ENCODE data around the gene TENM4.
"Not testable (repeated sequence)": the region's sequence is repeated elsewhere in the genome, so short reads cannot be mapped to it uniquely, and the experiment has no call there.

TENM4 gene

DNA sequence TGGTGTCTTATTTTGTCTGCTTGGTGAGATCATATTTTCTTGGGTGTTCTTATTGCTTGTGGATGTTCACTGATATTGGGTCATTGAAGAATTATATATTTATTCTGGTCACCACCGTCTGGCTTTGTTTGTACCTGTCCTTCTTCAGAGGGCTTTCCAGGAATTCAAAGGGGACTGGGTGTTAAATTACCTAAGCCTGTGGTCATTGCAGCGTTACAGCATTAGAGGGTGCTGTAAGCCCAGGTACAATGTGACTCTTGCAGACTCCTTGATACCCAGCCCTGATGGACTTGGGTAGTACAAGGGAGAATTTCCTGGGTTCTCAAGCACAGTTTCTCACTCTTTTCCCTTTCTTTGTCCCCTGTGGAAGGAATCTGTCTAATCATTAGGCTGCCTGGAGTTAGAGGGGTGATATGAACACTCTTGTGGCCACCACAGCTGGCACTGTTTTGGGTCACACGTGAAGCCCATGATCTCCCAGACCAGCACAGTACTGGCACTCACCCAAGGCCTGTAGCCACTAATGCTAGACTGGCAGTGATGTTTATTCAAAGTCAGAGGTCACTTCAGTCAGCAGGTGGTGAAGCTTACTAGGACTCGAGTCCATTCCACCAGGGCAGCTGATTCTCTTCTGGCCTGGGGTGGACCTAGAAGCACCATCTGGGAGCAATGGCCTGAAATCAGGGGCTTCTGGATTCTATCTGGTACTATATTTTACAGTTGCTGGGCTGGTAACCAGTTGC lies 810.1 kb downstream of the TENM4 start:
- ATAC-seq (replicated peaks) (no peak), DNase-seq (no peak)
- no peak overlapping the region for H3K27ac Mint-ChIP-seq
- no peaks in the 10 kb centered on the region for H3K36me3 Mint-ChIP-seq (ENCODE audit: insufficient read depth)
- no peaks in the 10 kb centered on the region for H3K4me1 Mint-ChIP-seq (ENCODE audit: low read depth in 2 of 2)
- H3K4me3 Mint-ChIP-seq, result no peak overlapping the region
- H3K27me3 Mint-ChIP-seq, result peaks cover 30 to 34% of the 10 kb centered on the region in 2 donors
- peaks cover 0 to 8% of the 10 kb centered on the region in 2 donors for H3K9me3 Mint-ChIP-seq

DNA sequence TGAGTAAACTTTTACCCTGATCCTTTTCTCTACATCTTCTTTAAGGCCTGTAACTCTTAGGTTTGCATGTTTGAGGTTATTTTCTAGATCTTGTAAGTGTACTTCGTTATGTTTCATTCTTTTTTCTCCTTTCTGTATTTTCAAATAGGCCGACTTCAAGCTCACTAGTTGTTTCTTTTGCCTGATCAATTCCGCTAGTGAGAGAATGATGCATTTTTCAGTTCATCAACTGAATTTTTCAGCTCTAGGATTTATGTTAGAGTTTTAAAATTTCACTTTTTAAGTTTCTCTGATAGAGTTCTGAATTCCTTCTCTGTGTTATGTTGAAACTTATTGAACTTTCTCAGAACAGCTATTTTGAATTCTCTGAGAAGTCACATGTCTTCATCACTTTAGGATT lies 810.7 kb downstream of the TENM4 start:
- no peak for DNase-seq
- no peak overlapping the region for H3K4me3 Mint-ChIP-seq
- H3K9me3 Mint-ChIP-seq, result peaks cover 0 to 8% of the 10 kb centered on the region in 2 donors
- no peaks in the 10 kb centered on the region for H3K36me3 Mint-ChIP-seq (ENCODE audit: insufficient read depth)
- H3K27me3 Mint-ChIP-seq, result peaks cover 26 to 29% of the 10 kb centered on the region in 2 donors
- ATAC-seq (replicated peaks), result no peak
- H3K27ac Mint-ChIP-seq, result no peak overlapping the region
- H3K4me1 Mint-ChIP-seq (ENCODE audit: low read depth in 2 of 2), result no peaks in the 10 kb centered on the region

DNA sequence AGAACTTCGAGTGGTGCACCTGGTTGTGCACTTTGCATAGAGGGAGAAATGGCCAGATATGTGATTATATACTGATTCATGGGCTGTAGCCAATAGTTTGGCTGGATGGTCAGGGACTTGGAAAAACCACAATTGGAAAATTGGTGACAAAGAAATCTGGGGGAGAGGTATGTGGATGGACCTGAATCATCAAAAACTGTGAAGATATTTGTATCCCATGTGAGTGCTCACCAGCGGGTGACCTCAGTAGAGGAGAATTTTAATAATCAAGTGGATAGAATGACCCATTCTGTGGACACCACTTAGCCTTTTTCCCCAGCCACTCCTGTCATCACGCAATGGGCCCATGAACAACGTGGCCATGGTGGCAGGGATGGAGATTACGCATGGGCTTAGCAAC lies 818.2 kb downstream of the TENM4 start:
- ATAC-seq (replicated peaks) (no peak), DNase-seq (no peak)
- Mint-ChIP-seq H3K36me3 (ENCODE audit: insufficient read depth) (no peaks in the 10 kb centered on the region), H3K9me3 (peaks cover 6 to 12% of the 10 kb centered on the region in 2 donors), H3K4me3 (no peak overlapping the region), H3K27me3 (peaks cover 16 to 39% of the 10 kb centered on the region in 2 donors), H3K4me1 (ENCODE audit: low read depth in 2 of 2) (no peaks in the 10 kb centered on the region), H3K27ac (no peak overlapping the region)

DNA sequence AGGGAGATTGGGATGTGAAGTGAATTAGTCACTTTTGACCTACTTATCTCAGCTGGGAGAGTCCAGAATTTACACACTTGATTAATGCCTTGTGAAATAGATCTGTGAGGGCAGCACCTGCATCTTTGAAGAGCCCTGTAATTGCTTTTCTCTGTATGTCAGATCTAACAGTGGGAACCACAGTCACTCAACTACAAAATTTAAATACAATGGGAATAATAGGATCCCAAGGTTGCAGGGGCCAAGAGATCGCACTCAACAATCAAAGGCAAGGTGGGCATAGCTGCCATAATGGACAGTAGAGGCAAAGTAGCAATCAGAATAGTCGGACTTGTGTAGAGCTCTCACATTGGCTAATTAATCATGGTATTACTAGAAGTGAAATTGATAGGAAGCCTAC lies 820.7 kb downstream of the TENM4 start:
- H3K36me3 Mint-ChIP-seq (ENCODE audit: insufficient read depth), result no peaks in the 10 kb centered on the region
- no peak overlapping the region for H3K27ac Mint-ChIP-seq
- no peak for ATAC-seq (replicated peaks)
- no peak overlapping the region for H3K4me3 Mint-ChIP-seq
- no peak for DNase-seq
- peaks cover 9 to 39% of the 10 kb centered on the region in 2 donors for H3K27me3 Mint-ChIP-seq
- H3K9me3 Mint-ChIP-seq, result peaks cover 6 to 12% of the 10 kb centered on the region in 2 donors
- no peaks in the 10 kb centered on the region for H3K4me1 Mint-ChIP-seq (ENCODE audit: low read depth in 2 of 2)

DNA sequence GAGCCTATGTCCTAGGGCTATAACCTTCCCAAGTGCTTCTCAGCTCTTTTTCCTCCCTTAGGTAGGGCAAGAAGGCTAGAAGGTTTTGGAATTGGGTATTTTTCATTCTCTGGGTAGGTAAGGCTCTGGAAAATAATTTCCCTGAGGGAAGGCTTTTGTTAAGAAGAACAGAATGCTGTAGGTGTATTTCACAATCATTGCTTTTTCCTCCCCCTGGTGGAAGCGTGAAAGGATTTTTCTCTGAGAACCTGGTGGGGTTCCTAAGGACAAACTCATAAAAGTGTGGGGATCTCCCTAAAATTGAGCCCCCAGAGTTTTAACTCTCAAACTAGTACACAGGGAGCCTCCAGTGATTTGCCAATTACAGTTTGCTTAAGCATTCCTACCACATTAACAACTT lies 825.1 kb downstream of the TENM4 start:
- Mint-ChIP-seq H3K27me3 (peaks cover 20 to 42% of the 10 kb centered on the region in 2 donors), H3K4me3 (no peak overlapping the region), H3K36me3 (ENCODE audit: insufficient read depth) (no peaks in the 10 kb centered on the region), H3K4me1 (ENCODE audit: low read depth in 2 of 2) (no peaks in the 10 kb centered on the region), H3K27ac (no peak overlapping the region), H3K9me3 (peaks cover 6 to 12% of the 10 kb centered on the region in 2 donors)
- no peak for DNase-seq
- ATAC-seq (replicated peaks), result no peak

DNA sequence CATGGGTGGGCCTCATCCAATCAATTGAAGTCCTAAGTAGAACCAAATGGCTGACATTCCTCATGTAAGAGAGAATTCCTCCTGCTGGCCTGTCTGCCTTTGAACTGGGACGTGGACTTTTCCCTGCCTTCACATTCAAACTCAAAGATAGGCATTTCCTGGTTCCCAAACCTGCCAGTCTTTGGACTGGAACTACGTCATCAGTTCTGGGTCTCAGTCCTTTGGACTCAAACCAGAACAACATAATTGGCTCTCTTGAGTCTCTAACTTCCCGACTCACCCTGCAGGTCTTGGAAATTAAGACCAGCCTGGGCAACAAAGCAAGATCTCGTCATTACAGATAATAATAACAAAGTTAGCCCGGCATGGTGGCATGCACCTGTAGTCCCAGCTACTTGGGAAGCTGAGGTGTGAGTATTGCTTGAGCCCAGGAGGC lies 827.4 kb downstream of the TENM4 start:
- DNase-seq, result no peak
- Mint-ChIP-seq H3K27me3 (peaks cover 20 to 35% of the 10 kb centered on the region in 2 donors), H3K4me1 (ENCODE audit: low read depth in 2 of 2) (no peaks in the 10 kb centered on the region), H3K9me3 (no peaks in the 10 kb centered on the region), H3K27ac (no peak overlapping the region), H3K4me3 (no peak overlapping the region), H3K36me3 (ENCODE audit: insufficient read depth) (no peaks in the 10 kb centered on the region)
- no peak for ATAC-seq (replicated peaks)

DNA sequence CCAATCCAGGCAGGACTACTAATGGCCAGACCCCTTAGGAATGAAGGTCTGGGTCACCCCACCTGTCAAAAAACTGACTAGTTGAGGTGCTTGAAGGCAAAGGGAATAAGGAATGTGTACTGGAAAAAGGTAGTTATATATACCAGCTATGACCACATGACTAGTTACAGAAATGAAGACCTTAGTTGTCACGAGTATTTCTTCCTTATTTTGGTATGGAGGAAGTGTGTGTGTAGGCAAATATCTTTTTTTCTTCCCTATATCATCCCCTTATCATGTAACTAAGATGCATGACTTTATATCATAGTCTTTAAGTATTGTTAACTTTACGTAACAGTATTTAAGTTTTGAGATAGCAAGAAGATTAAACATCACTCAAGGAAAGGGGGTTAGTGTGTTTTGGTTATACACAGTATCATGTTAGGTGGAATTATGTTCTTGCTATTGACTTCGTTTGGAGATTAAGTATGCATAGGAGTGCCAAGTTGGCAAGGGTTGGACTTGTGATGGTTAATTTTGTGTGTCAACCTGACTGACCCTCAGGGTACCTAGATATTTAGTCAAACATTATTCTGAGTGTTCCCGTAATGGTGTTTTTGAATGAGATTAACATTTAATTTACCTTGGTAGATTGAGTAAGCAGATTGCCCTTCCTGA lies 828.0 kb downstream of the TENM4 start:
- no peak for ATAC-seq (replicated peaks)
- H3K36me3 Mint-ChIP-seq (ENCODE audit: insufficient read depth), result no peaks in the 10 kb centered on the region

DNA sequence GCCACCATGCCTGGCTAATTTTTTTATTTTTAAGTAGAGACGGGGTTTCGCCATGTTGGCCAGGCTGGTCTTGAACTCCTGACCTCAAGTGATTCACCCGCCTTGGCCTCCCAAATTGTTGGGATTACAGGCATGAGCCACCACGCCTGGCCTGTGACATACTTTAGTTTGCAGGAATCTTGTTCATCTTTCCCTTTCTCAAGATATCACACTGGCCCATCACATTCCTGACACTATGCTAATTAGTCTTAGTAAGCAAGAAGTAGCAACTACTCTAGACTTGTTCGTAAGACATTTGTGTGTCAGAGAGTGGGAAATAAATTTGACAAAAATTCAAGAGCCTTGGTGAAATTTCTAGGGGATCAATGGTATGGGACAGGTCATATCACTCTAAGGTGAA lies 831.5 kb downstream of the TENM4 start:
- H3K27me3 Mint-ChIP-seq, result peaks cover 25 to 36% of the 10 kb centered on the region in 2 donors
- ATAC-seq (replicated peaks); H3K27ac Mint-ChIP-seq; H3K4me1 Mint-ChIP-seq (ENCODE audit: low read depth in 2 of 2); DNase-seq; H3K4me3 Mint-ChIP-seq; H3K36me3 Mint-ChIP-seq (ENCODE audit: insufficient read depth); H3K9me3 Mint-ChIP-seq: not testable (repeated sequence)

More for the DNA sequence above, 828.0 kb downstream of the TENM4 start:
- Mint-ChIP-seq H3K9me3 (no peaks in the 10 kb centered on the region), H3K27ac (no peak overlapping the region), H3K4me1 (ENCODE audit: low read depth in 2 of 2) (no peaks in the 10 kb centered on the region), H3K27me3 (peaks cover 20 to 29% of the 10 kb centered on the region in 2 donors), H3K4me3 (no peak overlapping the region)
- DNase-seq, result no peak

DNA sequence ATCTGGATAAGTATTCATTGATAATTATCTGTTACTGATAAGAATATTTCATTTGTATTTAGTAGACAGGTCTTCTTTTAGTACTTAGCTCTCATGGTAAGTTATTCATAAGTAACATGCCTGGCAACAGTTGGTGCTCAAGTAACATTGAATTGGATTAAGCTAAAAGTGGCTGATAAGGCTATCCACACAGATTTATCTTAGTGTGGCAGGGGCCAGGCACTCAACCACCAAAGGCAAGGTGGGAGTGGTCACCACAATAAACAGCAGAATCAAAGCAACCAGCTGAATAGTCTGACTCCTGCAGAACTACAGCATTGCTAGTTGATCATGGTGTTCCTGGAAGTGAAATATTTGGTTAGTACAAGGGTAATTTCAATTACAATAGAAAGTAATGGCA lies 833.1 kb downstream of the TENM4 start:
- Mint-ChIP-seq H3K36me3 (ENCODE audit: insufficient read depth) (no peaks in the 10 kb centered on the region), H3K27ac (no peak overlapping the region), H3K9me3 (no peaks in the 10 kb centered on the region), H3K27me3 (peaks cover 20 to 35% of the 10 kb centered on the region in 2 donors), H3K4me3 (no peak overlapping the region), H3K4me1 (ENCODE audit: low read depth in 2 of 2) (no peaks in the 10 kb centered on the region)
- DNase-seq (no peak), ATAC-seq (replicated peaks) (no peak)

DNA sequence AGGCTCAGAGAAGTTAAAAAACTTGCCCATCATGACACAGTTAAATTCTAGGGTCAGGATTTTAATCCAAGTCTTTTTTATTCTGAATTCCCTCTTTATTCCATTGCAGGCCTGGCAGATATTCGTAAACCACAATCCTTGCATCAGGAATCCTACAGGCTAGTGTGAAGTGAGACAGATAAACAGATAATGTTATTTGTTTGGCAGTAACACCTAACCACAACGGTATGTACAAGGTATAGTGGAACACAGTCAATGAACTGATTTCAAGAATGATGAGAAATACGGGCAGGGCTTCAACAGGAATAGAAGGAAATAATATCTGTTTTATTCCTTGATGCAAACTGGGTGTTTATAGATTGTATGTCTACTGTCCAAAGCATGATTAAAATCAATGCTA lies 834.2 kb downstream of the TENM4 start:
- H3K4me3 Mint-ChIP-seq, result no peak overlapping the region
- H3K36me3 Mint-ChIP-seq (ENCODE audit: insufficient read depth), result no peaks in the 10 kb centered on the region
- no peak for ATAC-seq (replicated peaks)
- no peak overlapping the region for H3K27ac Mint-ChIP-seq
- H3K4me1 Mint-ChIP-seq (ENCODE audit: low read depth in 2 of 2), result no peaks in the 10 kb centered on the region
- no peak for DNase-seq
- no peaks in the 10 kb centered on the region for H3K9me3 Mint-ChIP-seq
- peaks cover 30 to 45% of the 10 kb centered on the region in 2 donors for H3K27me3 Mint-ChIP-seq

DNA sequence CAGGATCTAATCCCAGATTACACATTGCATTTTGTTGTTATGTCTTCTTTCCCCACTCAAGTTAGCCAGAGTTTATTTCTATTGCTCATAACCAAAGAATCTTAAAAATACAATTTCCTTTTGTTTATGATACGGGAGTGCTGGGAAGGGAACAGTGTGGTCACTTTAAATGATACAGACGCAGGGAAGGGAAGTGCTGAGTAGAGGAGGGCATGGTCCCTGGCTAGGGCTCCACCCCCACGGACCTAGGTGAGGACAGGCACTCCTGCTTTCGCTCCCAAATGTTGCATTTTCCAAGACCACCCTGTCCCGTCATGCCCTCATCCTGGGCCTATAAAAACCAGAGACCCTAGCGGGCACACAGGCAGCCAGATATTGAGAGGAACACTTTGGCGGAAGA lies 835.5 kb downstream of the TENM4 start:
- no peak overlapping the region for H3K27ac Mint-ChIP-seq
- no peaks in the 10 kb centered on the region for H3K36me3 Mint-ChIP-seq (ENCODE audit: insufficient read depth)
- H3K4me3 Mint-ChIP-seq, result no peak overlapping the region
- H3K9me3 Mint-ChIP-seq, result no peaks in the 10 kb centered on the region
- ATAC-seq (replicated peaks), result no peak
- peaks cover 44 to 57% of the 10 kb centered on the region in 2 donors for H3K27me3 Mint-ChIP-seq
- no peak for DNase-seq
- H3K4me1 Mint-ChIP-seq (ENCODE audit: low read depth in 2 of 2), result no peaks in the 10 kb centered on the region

DNA sequence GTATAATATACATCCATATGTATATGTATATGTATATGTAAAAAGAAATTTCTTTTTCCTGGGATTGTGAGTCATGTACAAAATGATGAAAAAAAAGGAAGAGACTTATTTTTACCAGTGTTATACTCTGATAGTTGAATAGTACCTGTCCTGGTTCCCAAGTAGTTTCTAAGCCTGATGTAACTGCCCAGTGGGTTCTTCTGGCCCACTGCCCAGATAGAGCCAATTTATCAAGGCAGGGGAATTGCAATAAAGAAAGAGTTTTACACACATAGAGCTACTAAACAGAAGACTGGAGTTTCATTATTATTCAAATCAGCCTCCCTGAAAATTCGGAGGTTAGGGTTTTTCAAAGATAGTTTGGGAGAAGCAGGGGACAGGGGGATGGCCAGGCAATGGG lies 837.0 kb downstream of the TENM4 start:
- DNase-seq (no peak), ATAC-seq (replicated peaks) (no peak)
- H3K36me3 Mint-ChIP-seq (ENCODE audit: insufficient read depth), result no peaks in the 10 kb centered on the region
- no peak overlapping the region for H3K4me3 Mint-ChIP-seq
- H3K9me3 Mint-ChIP-seq, result no peaks in the 10 kb centered on the region
- H3K27me3 Mint-ChIP-seq, result peaks cover 59 to 66% of the 10 kb centered on the region in 2 donors
- no peak overlapping the region for H3K27ac Mint-ChIP-seq
- H3K4me1 Mint-ChIP-seq (ENCODE audit: low read depth in 2 of 2), result no peaks in the 10 kb centered on the region

Measured in effector memory CD8-positive, alpha-beta T cell (primary cell).